Measurements from ENCODE around the gene PIP5K1C.
"Not testable (repeated sequence)": the region's sequence is repeated elsewhere in the genome, so short reads cannot be mapped to it uniquely, and the experiment has no call there.

Gene PIP5K1C

GRCh38 chr19:3628766-3629165, 71.5 kb downstream of the PIP5K1C start:
- not testable (repeated sequence) for DNase-seq (ENCODE audit: low read depth, low spot score)

- DNase-seq (ENCODE audit: low read depth, low spot score), result no peak
These were observed 72.9 kb downstream of the PIP5K1C start for GRCh38 chr19:3627351-3627723.

GRCh38 chr19:3626473-3627350, 73.6 kb downstream of the PIP5K1C start, which contains the start of gene CACTIN:
Gene CACTIN, minus strand, starts transcription at chr19:3626790. Its CDS starts 28 bp downstream, at chr19:3626762.
- DNase-seq (ENCODE audit: low read depth, low spot score), result peak; percentile 99

- peak; percentile 30 for DNase-seq (ENCODE audit: low read depth, low spot score)
These were observed 74.2 kb downstream of the PIP5K1C start for GRCh38 chr19:3625996-3626472.

- DNase-seq (ENCODE audit: low read depth, low spot score), result no peak
These were observed 76.6 kb downstream of the PIP5K1C start for GRCh38 chr19:3623716-3624115.

- DNase-seq (ENCODE audit: low read depth, low spot score), result no peak
These were observed 78.0 kb downstream of the PIP5K1C start for GRCh38 chr19:3622224-3622623.

- no peak for DNase-seq (ENCODE audit: low read depth, low spot score)
These were observed 78.6 kb downstream of the PIP5K1C start for GRCh38 chr19:3621689-3622088.

- no peak for DNase-seq (ENCODE audit: low read depth, low spot score)
These were observed 79.3 kb downstream of the PIP5K1C start for GRCh38 chr19:3620817-3621547.

GRCh38 chr19:3620145-3620816, 80.0 kb downstream of the PIP5K1C start:
- DNase-seq (ENCODE audit: low read depth, low spot score), result no peak

GRCh38 chr19:3619631-3620012, 80.6 kb downstream of the PIP5K1C start:
- DNase-seq (ENCODE audit: low read depth, low spot score), result no peak

GRCh38 chr19:3618811-3619630, 81.2 kb downstream of the PIP5K1C start:
- DNase-seq (ENCODE audit: low read depth, low spot score), result no peak

GRCh38 chr19:3618144-3618810, 82.0 kb downstream of the PIP5K1C start:
- DNase-seq (ENCODE audit: low read depth, low spot score), result peak; percentile 65

GRCh38 chr19:3617463-3617862, 82.8 kb downstream of the PIP5K1C start:
- no peak for DNase-seq (ENCODE audit: low read depth, low spot score)

GRCh38 chr19:3615524-3616135, 84.6 kb downstream of the PIP5K1C start:
- no peak for DNase-seq (ENCODE audit: low read depth, low spot score)

- no peak for DNase-seq (ENCODE audit: low read depth, low spot score)
These were observed 85.3 kb downstream of the PIP5K1C start for GRCh38 chr19:3614858-3615505.

- DNase-seq (ENCODE audit: low read depth, low spot score), result no peak
These were observed 86.2 kb downstream of the PIP5K1C start for GRCh38 chr19:3613818-3614661.

- no peak for DNase-seq (ENCODE audit: low read depth, low spot score)
These were observed 87.1 kb downstream of the PIP5K1C start for GRCh38 chr19:3612901-3613741.

GRCh38 chr19:3612330-3612729, 87.9 kb downstream of the PIP5K1C start:
- no peak for DNase-seq (ENCODE audit: low read depth, low spot score)

Measured in astrocyte of the hippocampus (primary cell).